ENCODE data around the gene TMED1. TPM values are rescaled to one million over a fixed set of nuclear protein-coding genes. Genes with fewer than 3 reads are reported as not detected.

The TMED1 gene
- total and polyA plus RNA-seq, 2 of the 4 experiments (the other 2 are of a cell fraction): 37.6 to 41.4 TPM

DNA sequence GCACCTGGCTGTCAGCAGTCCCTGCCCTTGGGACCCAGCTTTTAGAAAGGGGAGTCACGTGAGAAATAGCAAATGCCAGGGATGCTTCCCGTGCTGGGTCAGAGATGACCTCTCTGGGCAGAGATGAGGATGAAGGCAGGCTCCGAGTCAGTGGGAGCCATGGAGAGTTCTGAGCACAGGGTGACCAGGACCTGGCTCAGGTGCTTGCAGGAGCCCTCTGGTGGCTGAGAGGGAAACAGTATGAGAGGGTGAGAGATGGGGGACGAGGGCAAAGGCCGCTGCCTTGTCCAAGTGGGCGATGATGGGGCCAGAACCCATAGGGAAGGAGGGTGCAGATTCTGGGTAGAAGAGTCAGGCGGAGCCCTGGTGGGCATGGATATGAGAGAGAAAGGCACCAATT lies 15.8 kb downstream of the TMED1 start:
- H2AK5ac ChIP-seq (ENCODE audit: low read depth, low read length): peak overlapping the region; percentile 48; the same call in 1 of the 2 replicates
- H3K14ac ChIP-seq (replicated peaks; ENCODE audit: low read depth, low read length): no peak overlapping the region
- no peaks in the 10 kb centered on the region for H3K9me3 ChIP-seq (ENCODE audit: control insufficient read depth, insufficient read depth, low read length)
- H3K23ac ChIP-seq (ENCODE audit: low read depth, low read length): no peak overlapping the region
- dilution Hi-C loops (cut with HindIII; ENCODE audit: low sequenced_read_pairs, unreplicated experiment): no loop called here
- no peak overlapping the region for H3K4ac ChIP-seq (ENCODE audit: low read depth, low read length)
- H3K18ac ChIP-seq (ENCODE audit: low read depth, low read length): no peak overlapping the region
- no peaks in the 10 kb centered on the region for H3K27me3 ChIP-seq (ENCODE audit: control insufficient read depth, insufficient read depth, low read length)
- no peak overlapping the region for H3K4me2 ChIP-seq (ENCODE audit: low read depth, low read length)
- H4K20me1 ChIP-seq (ENCODE audit: insufficient read depth, low read length): peaks cover 3% of the 10 kb centered on the region
- BruUV-seq (replicated peaks): no TSS peak
- no peak overlapping the region for H3K9ac ChIP-seq (ENCODE audit: low read depth, low read length)
- in situ Hi-C loops (cut with MboI; ENCODE audit: low sequenced_read_pairs): no loop called here
- no peak overlapping the region for H2AFZ ChIP-seq (replicated peaks; ENCODE audit: low read length, poor library complexity)
- H2AK9ac ChIP-seq (replicated peaks; ENCODE audit: low read depth, low read length, poor library complexity): no peak overlapping the region
- H3K27ac ChIP-seq (ENCODE audit: insufficient read depth, low read length): no peak overlapping the region
- no peak for ATAC-seq (ENCODE audit: low read depth)
- no peak overlapping the region for H3K4me3 ChIP-seq (ENCODE audit: insufficient read depth, low read depth, low read length)
- peaks cover 48% of the 10 kb centered on the region for H3K36me3 ChIP-seq (ENCODE audit: control insufficient read depth, insufficient read depth, low read length)
- no peak overlapping the region for H4K5ac ChIP-seq (ENCODE audit: low read depth, low read length)
- H3K79me1 ChIP-seq (ENCODE audit: low read depth in 1 of 2, low read length in 2 of 2): peaks cover 19 to 54% of the 10 kb centered on the region in 2 experiments; a peak in 3 of 4 replicates
- H2BK5ac ChIP-seq (ENCODE audit: low read depth, low read length, poor library complexity, severe bottlenecking): peak overlapping the region; percentile 10
- intact Hi-C loops (cut with micrococcal nuclease): no loop called here
- no peak for DNase-seq
- WGBS, 2 experiments (ENCODE audit: extremely low coverage in 2 of 2, insufficient read length in 1 of 2): 93% methylated on average over 3 of the region's 7 CpGs; no CpG with 5 or more reads in 1 of the 2 experiments
- no peak overlapping the region for H4K91ac ChIP-seq (ENCODE audit: insufficient read depth, low read depth, low read length)
- H2BK15ac ChIP-seq (ENCODE audit: low read depth, low read length): no peak overlapping the region
- no peak overlapping the region for H2BK120ac ChIP-seq (ENCODE audit: low read depth, low read length)
- no peak for TF ChIP-seq CEBPB (IDR thresholded peaks at IDR 0.05; ENCODE audit: low read depth, low read length)
- peak; percentile 19; the same call in 1 of the 2 replicates for TF ChIP-seq RAD21 (IDR thresholded peaks at IDR 0.05; ENCODE audit: low read length)
- peak; percentile 24; the same call in 1 of the 2 replicates for TF ChIP-seq SMC3 (IDR thresholded peaks at IDR 0.05; ENCODE audit: low read depth, low read length)
- TF ChIP-seq, protein P1, sequence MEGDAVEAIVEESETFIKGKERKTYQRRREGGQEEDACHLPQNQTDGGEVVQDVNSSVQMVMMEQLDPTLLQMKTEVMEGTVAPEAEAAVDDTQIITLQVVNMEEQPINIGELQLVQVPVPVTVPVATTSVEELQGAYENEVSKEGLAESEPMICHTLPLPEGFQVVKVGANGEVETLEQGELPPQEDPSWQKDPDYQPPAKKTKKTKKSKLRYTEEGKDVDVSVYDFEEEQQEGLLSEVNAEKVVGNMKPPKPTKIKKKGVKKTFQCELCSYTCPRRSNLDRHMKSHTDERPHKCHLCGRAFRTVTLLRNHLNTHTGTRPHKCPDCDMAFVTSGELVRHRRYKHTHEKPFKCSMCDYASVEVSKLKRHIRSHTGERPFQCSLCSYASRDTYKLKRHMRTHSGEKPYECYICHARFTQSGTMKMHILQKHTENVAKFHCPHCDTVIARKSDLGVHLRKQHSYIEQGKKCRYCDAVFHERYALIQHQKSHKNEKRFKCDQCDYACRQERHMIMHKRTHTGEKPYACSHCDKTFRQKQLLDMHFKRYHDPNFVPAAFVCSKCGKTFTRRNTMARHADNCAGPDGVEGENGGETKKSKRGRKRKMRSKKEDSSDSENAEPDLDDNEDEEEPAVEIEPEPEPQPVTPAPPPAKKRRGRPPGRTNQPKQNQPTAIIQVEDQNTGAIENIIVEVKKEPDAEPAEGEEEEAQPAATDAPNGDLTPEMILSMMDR (conservative IDR thresholded peaks at IDR 0.05; ENCODE audit: low read depth, low read length): peak; percentile 31; the same call in 1 of the 2 replicates
- TF ChIP-seq, protein P2, sequence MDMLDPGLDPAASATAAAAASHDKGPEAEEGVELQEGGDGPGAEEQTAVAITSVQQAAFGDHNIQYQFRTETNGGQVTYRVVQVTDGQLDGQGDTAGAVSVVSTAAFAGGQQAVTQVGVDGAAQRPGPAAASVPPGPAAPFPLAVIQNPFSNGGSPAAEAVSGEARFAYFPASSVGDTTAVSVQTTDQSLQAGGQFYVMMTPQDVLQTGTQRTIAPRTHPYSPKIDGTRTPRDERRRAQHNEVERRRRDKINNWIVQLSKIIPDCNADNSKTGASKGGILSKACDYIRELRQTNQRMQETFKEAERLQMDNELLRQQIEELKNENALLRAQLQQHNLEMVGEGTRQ (IDR thresholded peaks at IDR 0.05; ENCODE audit: low read depth, low read length): no peak
- no peak for TF ChIP-seq BHLHE40 (IDR thresholded peaks at IDR 0.05; ENCODE audit: low read depth, low read length)
- H4K8ac ChIP-seq (ENCODE audit: low read depth in 2 of 2, low read length in 2 of 2): no peak overlapping the region
- H3K9me1 ChIP-seq (ENCODE audit: insufficient read depth, low read length): peaks cover 16% of the 10 kb centered on the region
- H3K56ac ChIP-seq (ENCODE audit: extremely low read depth, insufficient read depth, low read length): no peak overlapping the region
- H3K4me1 ChIP-seq (ENCODE audit: control insufficient read depth, insufficient read depth, low read length): peaks cover 23% of the 10 kb centered on the region
- H2BK20ac ChIP-seq (ENCODE audit: low read depth, low read length): no peak overlapping the region
- ChIA-PET POLR2A (ENCODE audit: unreplicated experiment) (no interaction called here), CTCF (no interaction called here)
